ENCODE results near the gene GMPR2. TPM values are rescaled to one million over a fixed set of nuclear protein-coding genes. Genes with fewer than 3 reads are reported as not detected.

GMPR2 gene
- total RNA-seq, 4 donors from 2014 or later, result 25.4 to 49.7 (median 47.8) TPM

GRCh38 chr14:24204163-24205146 is 28.3 kb upstream of the GMPR2 start:
- no peaks in the 10 kb centered on the region for H3K27me3 ChIP-seq
- no peak overlapping the region for H3K4me3 ChIP-seq
- WGBS, result 87% methylated on average over 7 of the region's 7 CpGs
- H3K9me3 ChIP-seq, result no peaks in the 10 kb centered on the region
- no peak overlapping the region for H3K27ac ChIP-seq
- no peak for DNase-seq (ENCODE audit: low spot score in 2 of 2)
- H3K36me3 ChIP-seq, result peaks cover 77% of the 10 kb centered on the region
- H3K4me1 ChIP-seq, result no peaks in the 10 kb centered on the region
- no peak for TF ChIP-seq POLR2A (IDR thresholded peaks at IDR 0.05)
- TF ChIP-seq, protein P1, sequence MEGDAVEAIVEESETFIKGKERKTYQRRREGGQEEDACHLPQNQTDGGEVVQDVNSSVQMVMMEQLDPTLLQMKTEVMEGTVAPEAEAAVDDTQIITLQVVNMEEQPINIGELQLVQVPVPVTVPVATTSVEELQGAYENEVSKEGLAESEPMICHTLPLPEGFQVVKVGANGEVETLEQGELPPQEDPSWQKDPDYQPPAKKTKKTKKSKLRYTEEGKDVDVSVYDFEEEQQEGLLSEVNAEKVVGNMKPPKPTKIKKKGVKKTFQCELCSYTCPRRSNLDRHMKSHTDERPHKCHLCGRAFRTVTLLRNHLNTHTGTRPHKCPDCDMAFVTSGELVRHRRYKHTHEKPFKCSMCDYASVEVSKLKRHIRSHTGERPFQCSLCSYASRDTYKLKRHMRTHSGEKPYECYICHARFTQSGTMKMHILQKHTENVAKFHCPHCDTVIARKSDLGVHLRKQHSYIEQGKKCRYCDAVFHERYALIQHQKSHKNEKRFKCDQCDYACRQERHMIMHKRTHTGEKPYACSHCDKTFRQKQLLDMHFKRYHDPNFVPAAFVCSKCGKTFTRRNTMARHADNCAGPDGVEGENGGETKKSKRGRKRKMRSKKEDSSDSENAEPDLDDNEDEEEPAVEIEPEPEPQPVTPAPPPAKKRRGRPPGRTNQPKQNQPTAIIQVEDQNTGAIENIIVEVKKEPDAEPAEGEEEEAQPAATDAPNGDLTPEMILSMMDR (IDR thresholded peaks at IDR 0.05), result no peak
- TF ChIP-seq POLR2AphosphoS5 (IDR thresholded peaks at IDR 0.05), result no peak
- no peak for TF ChIP-seq EP300 (IDR thresholded peaks at IDR 0.05)

- TF ChIP-seq POLR2AphosphoS5 (IDR thresholded peaks at IDR 0.05) (no peak), EP300 (IDR thresholded peaks at IDR 0.05) (no peak)
- TF ChIP-seq, protein P1 (IDR thresholded peaks at IDR 0.05), result no peak
- no peak for DNase-seq (ENCODE audit: low spot score in 2 of 2)
- H3K9me3 ChIP-seq, result no peaks in the 10 kb centered on the region
- H3K4me1 ChIP-seq, result no peaks in the 10 kb centered on the region
- H3K27me3 ChIP-seq, result no peaks in the 10 kb centered on the region
- H3K4me3 ChIP-seq, result no peak overlapping the region
- H3K36me3 ChIP-seq, result peaks cover 93% of the 10 kb centered on the region
- no peak overlapping the region for H3K27ac ChIP-seq
- 97% methylated on average over 11 of the region's 11 CpGs for WGBS
Measured at GRCh38 chr14:24206260-24207103, 26.2 kb upstream of the GMPR2 start.

GRCh38 chr14:24207104-24207551 is 25.6 kb upstream of the GMPR2 start:
- WGBS, result 98% methylated on average over 5 of the region's 5 CpGs
- no peak overlapping the region for H3K27ac ChIP-seq
- H3K9me3 ChIP-seq, result no peaks in the 10 kb centered on the region
- H3K36me3 ChIP-seq, result peaks cover 88% of the 10 kb centered on the region
- no peak for DNase-seq (ENCODE audit: low spot score in 2 of 2)
- H3K27me3 ChIP-seq, result no peaks in the 10 kb centered on the region
- peaks cover 4% of the 10 kb centered on the region for H3K4me1 ChIP-seq
- no peak overlapping the region for H3K4me3 ChIP-seq
- TF ChIP-seq POLR2AphosphoS5 (IDR thresholded peaks at IDR 0.05) (no peak), EP300 (IDR thresholded peaks at IDR 0.05) (no peak), POLR2A (IDR thresholded peaks at IDR 0.05) (no peak)
- TF ChIP-seq, protein P1 (IDR thresholded peaks at IDR 0.05), result no peak

DNA sequence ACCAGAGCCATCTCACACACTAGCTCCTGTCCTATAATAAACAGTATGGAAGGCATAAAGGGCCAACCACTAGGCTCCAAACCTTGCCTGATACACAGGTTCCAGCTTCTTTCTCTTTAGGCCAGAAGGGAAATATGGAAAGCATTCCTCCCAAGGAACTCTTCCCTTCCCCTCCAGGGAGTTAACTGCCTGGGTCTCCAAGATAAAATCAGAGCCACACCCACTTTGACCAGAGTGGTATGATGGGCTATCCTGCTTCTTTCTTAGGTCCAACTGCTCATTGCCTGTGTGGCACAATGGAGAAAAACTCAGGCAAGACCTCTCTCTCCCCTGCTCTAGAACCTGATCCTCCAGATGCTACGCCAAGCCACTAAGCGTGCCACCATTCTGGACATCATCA is 25.1 kb upstream of the GMPR2 start:
- 97% methylated on average over 2 of the region's 2 CpGs for WGBS
- TF ChIP-seq, protein P1 (IDR thresholded peaks at IDR 0.05), result no peak
- TF ChIP-seq EP300 (IDR thresholded peaks at IDR 0.05), result no peak
- TF ChIP-seq POLR2AphosphoS5 (IDR thresholded peaks at IDR 0.05), result no peak
- no peak for TF ChIP-seq POLR2A (IDR thresholded peaks at IDR 0.05)
- no peak overlapping the region for H3K4me3 ChIP-seq
- peaks cover 8% of the 10 kb centered on the region for H3K4me1 ChIP-seq
- H3K36me3 ChIP-seq, result peaks cover 83% of the 10 kb centered on the region
- no peaks in the 10 kb centered on the region for H3K9me3 ChIP-seq
- no peak overlapping the region for H3K27ac ChIP-seq
- DNase-seq (ENCODE audit: low spot score in 2 of 2), result no peak
- H3K27me3 ChIP-seq, result no peaks in the 10 kb centered on the region

Measured in suprapubic skin (tissue), 4 donors.